GM21423 (cell line): Measurements from ENCODE around the gene MATN1.
"Not testable (repeated sequence)": the region's sequence is repeated elsewhere in the genome, so short reads cannot be mapped to it uniquely, and the experiment has no call there.

Source experiments
- ATAC-seq: cut with Tn5 transposase; IDR thresholded peaks from one replicate; pipeline ENCODE4 v1.9.1; 2021; ENCODE audit warnings: mild to moderate bottlenecking, moderate library complexity; ENCODE audit not compliant: unreplicated experiment

MATN1 gene

DNA sequence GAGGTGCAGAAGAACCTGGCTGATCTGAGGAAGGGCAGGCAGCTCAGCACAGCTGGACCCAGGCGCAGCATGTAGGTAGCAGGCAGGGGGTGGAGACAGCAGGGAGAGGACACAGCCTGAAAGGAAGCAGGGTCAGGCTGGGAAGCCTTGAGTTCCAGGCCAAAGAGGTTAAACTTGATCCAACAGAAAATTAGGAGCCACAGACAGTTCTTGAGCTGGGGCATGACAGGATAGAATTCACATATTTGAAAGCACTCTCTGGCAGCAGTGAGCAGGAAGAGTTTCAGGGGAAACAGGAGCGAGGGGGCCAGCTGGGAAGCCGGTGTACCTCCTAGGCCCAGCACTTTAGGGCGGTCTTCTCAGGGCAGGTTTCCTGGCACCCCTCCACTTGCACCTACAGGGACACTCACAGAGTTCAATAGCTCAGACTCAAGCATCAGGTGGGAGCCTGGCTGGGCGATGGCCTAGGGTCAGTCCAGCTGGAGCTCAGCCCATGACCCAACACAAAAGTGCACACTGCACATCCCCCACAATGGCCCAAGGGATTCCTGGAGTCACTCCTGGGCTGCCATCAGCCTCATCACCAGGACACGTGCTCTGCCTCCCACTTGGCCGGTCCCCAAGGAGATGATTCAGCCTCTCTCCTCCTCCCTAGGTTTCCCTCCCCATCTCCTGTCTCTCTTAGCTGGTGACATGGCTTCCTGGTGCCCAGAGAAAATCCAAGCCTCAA lies 22.7 kb downstream of the MATN1 start:
- no peak for ATAC-seq

GRCh38 chr1:30699762-30700161 lies 23.6 kb downstream of the MATN1 start:
- no peak for ATAC-seq

GRCh38 chr1:30698401-30698981 lies 24.9 kb downstream of the MATN1 start:
- no peak for ATAC-seq

DNA sequence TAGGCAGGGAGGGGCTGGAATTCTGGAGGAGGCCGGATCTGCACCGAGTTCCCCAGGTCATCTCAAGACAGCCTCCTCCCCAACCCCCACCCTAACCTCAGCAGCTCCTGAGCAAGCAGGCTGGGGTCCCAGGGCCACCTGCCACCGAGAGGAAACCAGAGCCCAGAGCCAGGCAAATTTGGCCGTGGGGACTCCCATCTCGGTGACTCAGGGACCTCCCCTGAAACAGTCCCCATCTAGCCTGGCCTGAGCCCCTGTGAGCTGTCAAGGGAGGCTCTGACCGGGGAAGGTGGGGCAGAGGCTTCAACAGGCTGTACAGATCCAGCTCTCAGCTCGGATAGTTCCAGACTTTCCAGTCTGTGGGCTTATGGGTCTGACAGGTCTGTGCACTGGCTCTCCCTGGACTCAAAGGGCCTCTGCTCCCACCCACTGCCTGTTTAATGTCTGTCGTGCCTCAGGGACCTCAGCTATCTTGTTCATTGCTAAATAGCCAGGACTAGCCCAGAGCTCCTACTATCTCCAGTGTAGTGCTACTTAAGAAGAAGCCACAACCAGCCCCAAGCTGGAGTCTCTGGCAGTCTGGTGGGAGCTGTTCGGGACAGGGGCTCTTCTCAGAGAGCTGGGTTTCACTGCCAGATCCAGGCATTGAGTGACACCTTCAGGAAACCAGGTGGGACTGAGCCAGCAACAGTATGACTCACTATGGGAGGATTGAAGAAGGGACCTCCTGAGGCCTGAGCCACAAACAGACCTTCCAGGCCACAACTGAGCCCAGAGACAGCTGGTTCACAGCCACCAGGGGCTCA lies 25.6 kb downstream of the MATN1 start:
- ATAC-seq = no peak

- ATAC-seq = no peak
Observed at GRCh38 chr1:30696831-30697230, 26.6 kb downstream of the MATN1 start.

DNA sequence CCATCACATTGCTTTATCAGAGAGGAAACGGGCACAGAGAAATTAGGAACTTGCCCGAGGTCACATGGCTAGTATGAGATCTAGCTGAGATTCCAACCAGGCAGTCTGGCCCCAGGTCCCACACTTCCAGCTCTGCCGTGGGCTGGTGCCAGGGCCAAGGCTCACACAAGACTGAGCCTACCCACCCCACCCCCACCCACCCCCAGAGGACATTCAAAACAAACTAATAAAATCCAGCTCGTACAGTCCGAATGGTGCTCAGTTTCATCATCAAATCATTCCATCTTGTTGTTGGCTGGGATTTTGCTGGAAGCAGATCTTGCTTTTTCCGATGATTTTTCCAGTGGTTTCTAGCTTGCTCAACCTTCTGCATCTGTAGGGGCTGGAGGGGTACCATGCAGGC lies 27.9 kb downstream of the MATN1 start:
- no peak for ATAC-seq

DNA sequence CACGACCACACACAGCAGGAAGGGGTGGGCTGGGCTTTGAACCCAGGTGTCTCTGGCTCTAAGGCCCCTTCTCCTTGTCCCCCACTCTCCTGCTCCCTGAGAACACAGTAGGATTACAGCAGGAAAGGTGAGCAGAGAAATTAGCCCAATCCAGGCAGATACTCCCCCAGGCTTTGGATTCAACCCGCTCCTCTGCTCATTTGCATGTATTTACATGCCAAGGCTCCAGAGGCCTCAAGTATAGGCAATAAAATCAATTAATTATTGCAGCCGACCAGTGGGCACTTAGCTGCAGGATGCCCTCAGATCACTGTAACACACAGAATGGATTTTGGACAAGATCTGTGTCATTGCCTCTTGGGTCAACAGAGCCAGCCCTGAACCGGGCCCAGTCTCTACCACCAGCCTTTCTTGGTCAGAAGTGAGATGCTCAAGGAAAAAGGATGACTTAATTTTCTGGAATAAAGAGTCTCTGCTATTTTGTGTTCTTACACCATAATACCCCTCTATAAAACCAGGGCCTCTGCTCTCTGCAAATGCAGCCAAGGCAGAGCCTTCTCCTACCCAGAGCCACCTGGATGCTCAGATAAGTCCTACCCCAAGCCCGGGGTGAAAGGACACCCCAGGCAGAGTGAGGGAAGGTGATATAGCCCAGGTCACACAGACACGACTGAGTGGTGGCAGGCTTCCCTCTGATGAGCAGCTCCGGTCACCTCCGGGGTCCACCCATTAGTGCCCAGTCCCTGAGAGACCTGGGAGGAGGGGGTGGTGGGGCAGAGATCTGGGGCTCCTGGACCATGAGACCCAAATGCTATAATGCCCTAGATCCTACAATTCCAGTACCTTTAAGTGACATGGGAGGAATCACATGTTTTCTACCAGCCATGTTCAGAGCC lies 28.9 kb downstream of the MATN1 start:
- ATAC-seq = no peak

DNA sequence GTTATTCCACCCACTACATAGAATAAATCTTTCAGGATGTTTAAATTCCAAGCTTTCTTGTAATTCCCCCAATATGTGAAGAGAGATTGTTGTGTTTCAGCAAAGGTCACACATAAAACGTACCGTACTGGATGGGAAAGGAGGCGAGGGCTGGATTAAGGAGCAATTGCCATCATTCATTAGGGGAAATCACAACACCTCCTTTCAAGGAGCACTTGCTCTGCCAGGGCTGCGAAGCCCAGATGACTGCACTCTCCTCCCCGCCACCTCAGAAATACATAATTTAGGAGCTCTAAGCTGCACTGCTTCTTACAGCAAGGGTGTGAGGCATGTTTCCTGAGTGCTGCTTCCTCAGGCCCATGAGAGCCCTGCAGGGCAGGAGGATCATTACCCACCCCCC lies 29.6 kb downstream of the MATN1 start:
- ATAC-seq = no peak

DNA sequence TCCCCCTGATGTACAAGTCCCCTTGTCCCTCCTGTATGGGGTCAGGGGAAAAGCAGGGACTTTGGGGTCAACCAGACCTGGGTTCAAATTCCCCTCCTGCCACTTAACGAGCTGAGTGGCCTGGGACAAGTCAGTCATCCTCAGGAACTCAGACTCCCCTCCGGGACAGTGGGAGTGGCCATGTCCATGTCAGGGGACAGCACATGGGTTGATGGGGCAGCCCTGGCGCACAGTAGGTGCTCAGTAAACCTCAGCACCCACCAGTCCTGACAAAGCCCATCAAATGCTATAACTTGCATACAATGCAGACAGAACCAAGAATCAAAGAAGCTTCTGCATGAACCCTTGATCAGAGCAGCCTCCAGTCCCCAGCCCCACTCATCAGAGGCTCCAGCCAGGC lies 30.0 kb downstream of the MATN1 start:
- no peak for ATAC-seq

- no peak for ATAC-seq
Observed at GRCh38 chr1:30692948-30693301, 30.5 kb downstream of the MATN1 start.

DNA sequence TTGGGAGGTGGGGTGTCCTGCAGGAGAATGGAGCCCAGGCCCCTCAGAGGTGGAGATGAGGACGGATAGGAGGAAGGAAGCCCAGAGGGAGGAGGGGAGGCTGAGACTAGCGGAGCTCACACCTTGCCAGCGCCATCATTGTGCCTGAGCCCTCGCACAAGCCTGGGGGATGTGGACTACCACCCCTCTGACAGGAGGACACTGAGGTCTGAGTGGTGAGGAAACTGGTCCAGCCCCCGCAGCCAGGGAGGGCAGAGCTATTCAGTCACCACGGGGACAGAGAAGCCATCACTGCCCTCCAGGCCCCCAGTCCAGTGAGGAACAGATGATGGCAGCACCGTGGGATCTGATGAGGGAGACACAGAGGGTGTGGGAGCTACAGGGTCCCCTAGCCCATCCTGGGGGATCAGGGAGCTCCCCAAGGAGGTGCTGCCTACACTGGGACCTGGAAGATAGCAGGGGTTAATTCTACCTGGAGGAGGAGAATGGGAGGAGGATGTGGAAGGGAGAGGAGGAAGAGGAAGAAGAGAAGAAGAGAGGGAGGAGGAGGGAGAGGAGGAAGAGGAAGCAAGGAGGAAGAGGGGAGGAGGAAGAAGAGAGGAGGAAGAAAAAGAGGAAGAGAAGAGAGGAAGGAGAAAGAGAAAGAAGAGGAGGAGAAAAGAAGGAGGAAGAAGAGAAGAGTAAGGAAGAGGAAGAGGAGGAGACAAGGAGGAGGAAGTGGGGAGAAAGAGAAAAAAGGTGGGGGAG lies 31.0 kb downstream of the MATN1 start:
- ATAC-seq = no peak

DNA sequence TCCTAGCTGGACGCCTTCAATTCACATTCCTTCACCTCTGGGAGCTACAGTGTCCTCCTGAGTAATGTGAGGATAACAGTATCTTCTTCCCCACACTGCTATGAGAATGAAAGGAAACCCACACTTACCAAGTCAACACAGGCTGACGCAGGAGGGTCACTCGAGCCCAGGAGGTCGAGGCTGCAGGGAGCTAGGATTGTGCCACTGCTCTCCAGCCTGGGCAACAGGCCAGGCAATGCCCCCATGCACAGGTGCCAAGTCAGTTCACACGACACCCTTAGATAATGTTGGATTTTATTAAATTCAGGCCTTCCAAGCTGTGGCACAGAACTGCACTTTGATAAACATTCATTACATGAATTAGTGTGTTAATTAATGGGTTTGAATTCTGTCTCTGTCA lies 31.9 kb downstream of the MATN1 start:
- ATAC-seq = no peak

DNA sequence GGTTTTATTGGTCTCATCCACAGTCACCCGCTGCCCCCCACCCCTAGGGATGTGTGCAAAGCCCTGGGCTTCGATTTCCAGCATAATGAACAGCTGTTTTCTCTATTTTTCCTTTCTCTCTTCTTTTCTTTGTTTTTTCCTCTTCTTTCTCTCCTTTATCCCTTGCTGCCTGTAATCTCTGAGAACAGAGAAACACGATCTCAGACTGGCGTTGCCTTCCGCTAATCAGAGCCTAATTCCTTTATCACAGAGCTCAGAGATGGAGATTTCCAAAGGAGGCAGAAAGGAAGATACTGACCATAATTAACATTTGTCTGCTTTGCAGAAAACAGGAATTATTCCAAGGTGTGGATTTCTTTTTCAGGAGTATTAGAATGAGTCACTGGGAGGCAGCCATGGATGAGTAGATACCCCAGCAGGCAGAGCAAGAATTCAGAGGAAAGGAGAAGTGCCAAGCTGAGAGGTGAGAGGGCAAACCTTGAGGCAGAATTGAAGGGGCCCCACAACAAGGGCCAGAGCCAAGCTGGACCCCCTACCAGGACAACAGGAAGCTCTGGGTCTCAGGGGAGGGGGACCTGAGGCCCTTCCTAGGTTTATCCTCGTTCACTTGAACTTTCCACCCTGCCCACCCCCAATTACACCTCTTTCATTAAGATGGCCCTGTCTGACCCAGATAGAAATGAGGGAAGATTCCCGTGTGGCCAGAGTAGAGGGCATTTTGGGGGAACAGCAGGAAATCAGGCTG lies 33.3 kb downstream of the MATN1 start:
- no peak for ATAC-seq

GRCh38 chr1:30688920-30689794 lies 34.2 kb downstream of the MATN1 start:
- no peak for ATAC-seq

- not testable (repeated sequence) for ATAC-seq
Observed at GRCh38 chr1:30688516-30688915, 34.9 kb downstream of the MATN1 start.

DNA sequence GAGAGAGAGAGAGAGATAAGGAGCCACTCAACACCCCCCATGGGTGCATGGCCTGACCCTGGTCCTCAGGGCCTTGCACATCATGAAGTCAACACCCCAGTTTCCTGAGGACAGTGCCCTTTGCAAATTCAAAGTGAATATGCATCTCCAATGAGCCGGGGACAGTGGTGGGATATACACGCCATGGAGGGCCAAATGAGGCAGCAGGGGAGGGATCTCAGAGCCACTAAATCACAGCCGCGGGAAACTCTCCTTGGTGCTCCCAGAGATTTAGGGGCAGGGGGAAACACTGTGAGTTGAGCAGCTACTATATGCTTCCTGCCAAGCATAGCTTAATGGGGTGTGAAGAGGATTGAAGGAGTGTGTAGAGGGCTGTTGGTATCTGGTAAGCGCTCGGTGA lies 35.5 kb downstream of the MATN1 start:
- ATAC-seq = no peak

DNA sequence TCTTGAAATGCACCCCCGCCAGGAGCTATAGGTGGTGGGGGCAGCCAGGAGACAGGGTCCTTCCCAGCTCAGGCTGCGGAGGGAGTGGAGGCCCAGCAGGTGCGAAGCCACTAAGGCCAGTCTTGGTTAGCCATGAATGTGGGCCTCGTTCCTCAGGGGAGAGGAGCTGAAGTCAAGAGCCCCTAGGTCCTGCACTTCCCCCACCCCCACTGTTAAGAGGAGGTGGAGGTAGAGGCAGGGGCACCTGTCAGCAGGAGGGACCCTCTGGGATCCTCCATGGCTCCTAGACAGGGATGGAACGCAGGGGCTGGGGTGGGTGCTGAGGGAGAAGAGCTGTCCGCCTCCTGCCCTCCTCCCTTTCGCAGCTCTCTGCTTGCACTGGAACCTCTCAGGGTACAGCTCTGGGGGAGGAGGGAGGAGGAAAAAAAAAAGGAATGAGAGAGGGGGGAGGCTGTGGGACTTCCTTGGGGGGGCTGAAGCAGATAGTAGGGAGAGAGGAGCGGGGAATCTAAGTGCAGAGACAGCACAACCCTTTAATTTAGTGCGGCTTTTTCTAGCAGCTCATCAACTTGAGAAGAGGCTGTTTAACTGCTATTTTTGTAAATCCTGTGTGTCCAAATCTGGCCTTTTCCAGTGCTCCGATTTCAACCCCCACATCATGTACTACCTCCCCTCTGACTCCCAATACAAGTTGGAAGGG lies 37.0 kb downstream of the MATN1 start:
- ATAC-seq = no peak

DNA sequence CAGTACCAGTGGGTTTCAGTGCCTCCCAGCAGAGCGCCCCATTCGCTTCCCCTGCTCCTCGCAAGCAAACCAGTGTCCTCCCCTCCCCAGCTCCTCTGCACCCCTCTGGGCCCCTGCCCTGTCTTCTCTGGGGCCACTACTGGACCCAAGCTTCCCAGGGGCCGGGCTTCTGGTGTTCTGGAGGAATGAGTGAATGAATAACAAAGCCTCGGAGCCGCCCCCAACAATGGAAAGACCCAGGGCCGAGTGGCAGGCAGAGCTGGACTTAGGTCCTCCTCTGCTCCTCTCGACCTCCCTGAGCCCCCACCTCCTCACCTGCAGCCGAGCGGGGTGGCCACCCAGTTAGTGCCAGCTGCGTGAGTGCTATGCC lies 37.6 kb downstream of the MATN1 start:
- no peak for ATAC-seq
